ENCODE measurements around the gene XXYLT1. TPM values are rescaled to one million over a fixed set of nuclear protein-coding genes. Genes with fewer than 3 reads are reported as not detected.

XXYLT1 gene
- total RNA-seq, 1 donor from 2014 or later: 7.6 TPM

DNA sequence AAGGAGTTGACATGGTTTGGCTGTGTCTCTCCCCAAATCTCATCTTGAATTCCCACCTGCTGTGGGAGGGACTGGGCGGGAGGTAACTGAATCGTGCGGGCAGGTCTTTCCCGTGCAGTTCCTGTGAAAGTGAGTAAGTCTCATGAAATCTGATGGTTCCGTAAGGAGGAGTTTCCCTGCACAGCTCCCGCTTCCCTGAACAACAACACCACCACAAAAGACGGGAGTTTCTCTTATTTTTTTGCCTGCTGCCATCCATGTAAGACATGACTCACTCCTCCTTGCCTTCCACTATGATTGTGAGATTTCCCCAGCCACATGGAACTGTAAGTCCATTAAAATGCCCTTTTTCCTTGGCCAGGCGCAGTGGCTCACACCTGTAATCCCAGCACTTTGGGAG is 22.7 kb downstream of the XXYLT1 start:
- Mint-ChIP-seq H3K4me1 (peaks cover 22% of the 10 kb centered on the region), H3K27me3 (no peaks in the 10 kb centered on the region), H3K4me3 (no peak overlapping the region), H3K27ac (no peak overlapping the region), H3K36me3 (ENCODE audit: low read depth) (no peaks in the 10 kb centered on the region), H3K9me3 (no peaks in the 10 kb centered on the region)
- TF ChIP-seq CTCF (IDR thresholded peaks at IDR 0.05): no peak
- ATAC-seq (ENCODE audit: low read depth) (no peak), DNase-seq (no peak)
- ChIA-PET CTCF (no interaction called here), POLR2A (interaction anchor here (0.6 kb wide), 1 partner anchor 62 kb away, joined by 6 read pairs; no protein-coding TSS in a partner anchor)
- intact Hi-C loops (cut with micrococcal nuclease): no loop called here

DNA sequence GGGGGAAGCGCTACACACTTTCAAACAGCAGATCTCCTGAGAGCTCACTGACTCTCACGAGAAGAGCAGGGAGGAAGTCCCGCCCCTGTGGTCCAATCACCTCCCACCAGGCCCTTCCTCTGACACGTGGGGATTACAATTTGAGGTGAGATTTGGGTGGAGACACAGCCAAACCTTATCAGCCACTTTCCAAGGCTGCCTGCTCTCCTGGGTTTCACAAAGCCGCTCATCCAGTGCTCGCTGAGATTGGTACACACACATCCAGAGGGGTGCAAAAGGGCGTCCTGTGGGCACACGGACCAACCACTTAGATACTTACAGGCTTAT is 23.1 kb downstream of the XXYLT1 start:
- intact Hi-C loops (cut with micrococcal nuclease): no loop called here
- no peaks in the 10 kb centered on the region for H3K36me3 Mint-ChIP-seq (ENCODE audit: low read depth)
- H3K9me3 Mint-ChIP-seq: no peaks in the 10 kb centered on the region
- no peak for TF ChIP-seq CTCF (IDR thresholded peaks at IDR 0.05)
- no peak for DNase-seq
- ChIA-PET POLR2A (interaction anchor here (0.6 kb wide), 1 partner anchor 61 kb away, joined by 6 read pairs; no protein-coding TSS in a partner anchor), CTCF (no interaction called here)
- H3K4me3 Mint-ChIP-seq: no peak overlapping the region
- H3K4me1 Mint-ChIP-seq: peaks cover 18% of the 10 kb centered on the region
- H3K27me3 Mint-ChIP-seq: no peaks in the 10 kb centered on the region
- H3K27ac Mint-ChIP-seq: no peak overlapping the region
- ATAC-seq (ENCODE audit: low read depth): no peak

GRCh38 chr3:195247086-195247862 is 23.7 kb downstream of the XXYLT1 start:
- no peak overlapping the region for H3K4me3 Mint-ChIP-seq
- no peak for DNase-seq
- CTCF ChIA-PET: no interaction called here
- intact Hi-C loops (cut with micrococcal nuclease): no loop called here
- H3K27me3 Mint-ChIP-seq: no peaks in the 10 kb centered on the region
- H3K9me3 Mint-ChIP-seq: no peaks in the 10 kb centered on the region
- no peak for TF ChIP-seq CTCF (IDR thresholded peaks at IDR 0.05)
- no peak for ATAC-seq (ENCODE audit: low read depth)
- POLR2A ChIA-PET: no interaction called here
- no peak overlapping the region for H3K27ac Mint-ChIP-seq
- H3K36me3 Mint-ChIP-seq (ENCODE audit: low read depth): no peaks in the 10 kb centered on the region
- H3K4me1 Mint-ChIP-seq: peaks cover 13% of the 10 kb centered on the region

DNA sequence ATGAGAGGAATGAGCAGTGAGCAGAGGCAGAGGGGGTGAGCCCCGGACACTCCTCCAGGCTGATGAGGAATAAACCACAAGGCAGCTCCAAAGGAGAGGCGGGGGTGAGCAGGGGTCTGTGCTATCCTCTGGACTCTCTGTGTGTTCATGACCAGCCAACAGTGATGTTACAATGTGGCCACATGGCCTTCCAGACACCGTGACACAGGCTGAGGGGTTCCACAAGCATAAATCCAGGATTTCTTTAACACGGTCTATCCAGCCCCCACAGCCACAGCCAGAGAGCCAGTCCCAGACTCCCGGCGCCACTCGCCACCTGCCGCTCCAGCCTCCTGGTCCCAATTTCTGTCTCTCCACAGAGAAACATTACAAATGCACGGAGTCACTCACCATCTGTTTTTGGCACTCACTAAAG is 24.4 kb downstream of the XXYLT1 start:
- POLR2A ChIA-PET: no interaction called here
- H3K9me3 Mint-ChIP-seq: no peaks in the 10 kb centered on the region
- ATAC-seq (ENCODE audit: low read depth) (no peak), DNase-seq (no peak)
- CTCF ChIA-PET: no interaction called here
- no peak overlapping the region for H3K4me3 Mint-ChIP-seq
- no peaks in the 10 kb centered on the region for H3K36me3 Mint-ChIP-seq (ENCODE audit: low read depth)
- peaks cover 9% of the 10 kb centered on the region for H3K4me1 Mint-ChIP-seq
- H3K27ac Mint-ChIP-seq: no peak overlapping the region
- TF ChIP-seq CTCF (IDR thresholded peaks at IDR 0.05): no peak
- intact Hi-C loops (cut with micrococcal nuclease): no loop called here
- no peaks in the 10 kb centered on the region for H3K27me3 Mint-ChIP-seq

DNA sequence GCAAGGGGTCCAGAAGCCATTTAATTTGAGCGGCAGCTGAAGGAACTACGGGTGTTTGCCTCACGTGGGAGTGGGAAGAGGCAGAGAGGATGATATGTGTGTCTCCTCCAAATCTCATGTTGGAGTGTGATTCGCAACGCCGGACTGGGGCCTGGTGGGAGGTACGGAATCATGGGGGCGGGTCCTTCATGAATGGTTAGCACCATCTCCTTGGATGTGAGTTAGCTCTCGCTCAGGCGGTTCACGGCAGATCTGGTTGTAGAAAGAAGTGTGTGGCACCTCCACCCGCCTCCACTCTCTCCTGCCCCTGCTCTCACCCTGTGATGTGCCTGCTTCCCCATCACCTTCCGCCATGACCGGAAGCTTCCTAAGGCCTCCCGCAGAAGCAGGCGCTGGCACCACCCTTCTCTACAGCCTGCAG is 25.4 kb downstream of the XXYLT1 start:
- Mint-ChIP-seq H3K27me3 (no peaks in the 10 kb centered on the region), H3K27ac (no peak overlapping the region), H3K9me3 (no peaks in the 10 kb centered on the region), H3K4me3 (no peak overlapping the region), H3K4me1 (peaks cover 2% of the 10 kb centered on the region), H3K36me3 (ENCODE audit: low read depth) (no peaks in the 10 kb centered on the region)
- ATAC-seq (ENCODE audit: low read depth) (no peak), DNase-seq (no peak)
- ChIA-PET CTCF (no interaction called here), POLR2A (no interaction called here)
- intact Hi-C loops (cut with micrococcal nuclease): no loop called here
- no peak for TF ChIP-seq CTCF (IDR thresholded peaks at IDR 0.05)

All from activated B cell treated with CpG ODN at 0.5 μM for 24 hours (primary cell).